Keratinocyte (primary cell): ENCODE data around the gene LTB4R2. TPM values are rescaled to one million over a fixed set of nuclear protein-coding genes. Genes with fewer than 3 reads are reported as not detected.

Source experiments
- DNase-seq: peaks from one replicate; pipeline ENCODE4 v3.0.0-alpha.2; 2011; ENCODE audit warnings: low read depth, missing footprints, low spot score
- FAIRE-seq: peaks from 2 replicates; lab custom pipeline; 2011; peaks lifted over from hg19 to GRCh38; lab: Jason Lieb, UNC
- H2AFZ ChIP-seq: 2 replicates; pipeline ENCODE4 v1.6.0; 2012; ENCODE audit warnings: low read length, control low read depth, inconsistent platforms; ENCODE audit not compliant: control insufficient read depth
- H3K27ac ChIP-seq: 2 replicates; pipeline ENCODE4 v1.5.1; 2011; ENCODE audit warnings: low read length; ENCODE audit not compliant: control insufficient read depth, insufficient read depth
- H3K27me3 ChIP-seq: 3 replicates; pipeline ENCODE4 v1.6.0; 2011; ENCODE audit warnings: low read length; ENCODE audit not compliant: control insufficient read depth, insufficient read depth; ENCODE audit errors: extremely low read depth
- H3K36me3 ChIP-seq, 2 experiments: 2 replicates in 1 of 2; 3 replicates in 1 of 2; pipeline ENCODE4 v1.5.1; 2011; ENCODE audit warnings: low read length in 2 of 2, mild to moderate bottlenecking in 1 of 2; ENCODE audit not compliant: control insufficient read depth in 2 of 2, insufficient read depth in 2 of 2; ENCODE audit errors: extremely low read depth in 1 of 2
- H3K4me1 ChIP-seq: 3 replicates; pipeline ENCODE4 v1.5.1; 2011; ENCODE audit warnings: low read length; ENCODE audit not compliant: control insufficient read depth, insufficient read depth; ENCODE audit errors: extremely low read depth
- H3K4me2 ChIP-seq: 3 replicates; pipeline ENCODE4 v1.6.0; 2011; ENCODE audit warnings: low read depth, low read length; ENCODE audit not compliant: control insufficient read depth, insufficient read depth; ENCODE audit errors: extremely low read depth
- H3K4me3 ChIP-seq, 3 experiments: fragments of 200-600 bp in 1 of 3; sonication (generic) in 1 of 3; 2 replicates in 2 of 3; 3 replicates in 1 of 3; pipeline ENCODE4 v1.5.1; 2011 to 2016; ENCODE audit warnings: low read length in 3 of 3, mild to moderate bottlenecking in 3 of 3, control low read depth in 2 of 3, inconsistent platforms in 1 of 3, low read depth in 1 of 3, mixed read lengths in 1 of 3, mixed run types in 1 of 3, moderate library complexity in 1 of 3; ENCODE audit not compliant: control insufficient read depth in 2 of 3, insufficient read depth in 2 of 3; ENCODE audit errors: extremely low read depth in 1 of 3
- H3K79me2 ChIP-seq: 2 replicates; pipeline ENCODE4 v1.6.0; 2012; ENCODE audit warnings: low read length; ENCODE audit not compliant: control insufficient read depth, insufficient read depth
- H3K9ac ChIP-seq: 3 replicates; pipeline ENCODE4 v1.6.0; 2011; ENCODE audit warnings: low read length; ENCODE audit not compliant: control insufficient read depth, insufficient read depth; ENCODE audit errors: extremely low read depth
- H3K9me1 ChIP-seq: 3 replicates; pipeline ENCODE4 v1.6.0; 2011; ENCODE audit warnings: low read length; ENCODE audit not compliant: control insufficient read depth, insufficient read depth; ENCODE audit errors: extremely low read depth
- H3K9me3 ChIP-seq: 2 replicates; pipeline ENCODE4 v1.5.1; 2012; ENCODE audit warnings: low read depth, low read length; ENCODE audit not compliant: control insufficient read depth
- H4K20me1 ChIP-seq: 3 replicates; pipeline ENCODE4 v1.6.0; 2011; ENCODE audit warnings: low read length; ENCODE audit not compliant: control insufficient read depth, insufficient read depth; ENCODE audit errors: extremely low read depth
- CTCF ChIP-seq, 3 experiments: IDR thresholded peaks in 1 of 3; conservative IDR thresholded peaks in 1 of 3; optimal IDR thresholded peaks in 1 of 3; 2 replicates in 2 of 3; 3 replicates in 1 of 3; pipeline versions ENCODE3 to v1.5.1; 2011; ENCODE audit warnings: low read length in 3 of 3, mild to moderate bottlenecking in 3 of 3, moderate library complexity in 2 of 3, control low read depth in 1 of 3, inconsistent platforms in 1 of 3; ENCODE audit not compliant: insufficient read depth in 2 of 3; ENCODE audit errors: extremely low read depth in 1 of 3
- EZH2 ChIP-seq: IDR thresholded peaks from one replicate; pipeline ENCODE4 v1.6.1; 2012; ENCODE audit warnings: inconsistent platforms, mild to moderate bottlenecking, low read length, moderate library complexity
- dilution Hi-C: fragments of 300-500 bp; cut with MboI; formaldehyde crosslinking; loops from one replicate; pipeline ENCODE4 v1.7.0; 2020; ENCODE audit warnings: low sequenced_read_pairs; ENCODE audit not compliant: extremely low pct_ligation_motif_present
- polyA plus RNA-seq, 5 experiments: library from polyadenylated mRNA; depleted of rRNA in 3 of 5; stranded (reverse) in 3 of 5; stranded (forward) in 1 of 5; unstranded in 1 of 5; fragments of >200 nt; gene quantifications; 1 replicate in 1 of 5; 2 replicates in 3 of 5; 3 replicates in 1 of 5; pipeline versions ENCODE4 v1.2.1 to v1.2.3, GENCODE V29; 2011 to 2012; ENCODE audit warnings: missing spikeins in 2 of 5, low read depth in 1 of 5, low replicate concordance in 1 of 5

The LTB4R2 gene
- polyA plus RNA-seq, 1 donor (not counting 4 experiments of a cell fraction or from before 2014, with no cell fraction given), result 7.9 TPM

- dilution Hi-C loops, result no loop called here
- Histone ChIP-seq H4K20me1 (no peaks in the 10 kb centered on the region), H3K9ac (no peak overlapping the region), H2AFZ (no peak overlapping the region), H3K27me3 (peaks cover 3% of the 10 kb centered on the region), H3K4me2 (peak overlapping the region; percentile 35), H3K79me2 (no peaks in the 10 kb centered on the region), H3K36me3 (peaks cover 0 to 4% of the 10 kb centered on the region in 2 experiments), H3K4me1 (peaks cover 38% of the 10 kb centered on the region), H3K9me3 (no peaks in the 10 kb centered on the region), H3K27ac (peak overlapping the region; percentile 23), H3K4me3 (no peak overlapping the region), H3K9me1 (peaks cover 2% of the 10 kb centered on the region)
- FAIRE-seq, result no peak
- DNase-seq, result no peak
- TF ChIP-seq CTCF (optimal IDR thresholded peaks at IDR 0.05 in 1 of 3, IDR thresholded peaks at IDR 0.05 in 1 of 3, conservative IDR thresholded peaks at IDR 0.05 in 1 of 3; ENCODE audit: extremely low read depth in 1 of 3, insufficient read depth in 2 of 3, low read length in 3 of 3), result no peak
- no peak for TF ChIP-seq EZH2
Observed at GRCh38 chr14:24317141-24317928, 7.4 kb downstream of the LTB4R2 start.

GRCh38 chr14:24321212-24321975, 11.5 kb downstream of the LTB4R2 start:
- Histone ChIP-seq H3K4me1 (peaks cover 13% of the 10 kb centered on the region), H3K4me3 (no peak overlapping the region), H3K9me3 (no peaks in the 10 kb centered on the region), H3K36me3 (no peaks in the 10 kb centered on the region), H4K20me1 (no peaks in the 10 kb centered on the region), H3K9me1 (peaks cover 2% of the 10 kb centered on the region), H3K9ac (no peak overlapping the region), H3K4me2 (no peak overlapping the region), H3K27me3 (peaks cover 3% of the 10 kb centered on the region), H3K27ac (no peak overlapping the region), H3K79me2 (no peaks in the 10 kb centered on the region), H2AFZ (no peak overlapping the region)
- no peak for FAIRE-seq
- dilution Hi-C loops, result no loop called here
- DNase-seq, result no peak
- TF ChIP-seq EZH2 (no peak), CTCF (optimal IDR thresholded peaks at IDR 0.05 in 1 of 3, IDR thresholded peaks at IDR 0.05 in 1 of 3, conservative IDR thresholded peaks at IDR 0.05 in 1 of 3; ENCODE audit: extremely low read depth in 1 of 3, insufficient read depth in 2 of 3, low read length in 3 of 3) (no peak)
